ENCODE measurements around the gene COL25A1.

- TF ChIP-seq EZH2 (IDR thresholded peaks at IDR 0.05; ENCODE audit: insufficient read depth, poor library complexity, severe bottlenecking): no peak
- no peak for TF ChIP-seq EZH2phosphoT487 (IDR thresholded peaks at IDR 0.05; ENCODE audit: insufficient read depth, low read depth)
Observed at GRCh38 chr4:108810087-108810486, 492.4 kb downstream of the COL25A1 start.
